Testis (tissue), 2 donors: ENCODE data around the gene PEX6.

ENCODE experiments used
- CTCF ChIP-seq, 3 experiments: fragments of 450-650 bp in 2 of 3; fragments of 200-600 bp in 1 of 3; sonication (generic) in 1 of 3; IDR thresholded peaks; one replicate each; pipeline ENCODE4 v1.5.1; 2016 to 2019; ENCODE audit warnings: antibody characterized with exemption in 3 of 3, mild to moderate bottlenecking in 2 of 3, moderate library complexity in 1 of 3
- POLR2A ChIP-seq: fragments of 450-650 bp; IDR thresholded peaks from one replicate; pipeline ENCODE4 v1.6.1; 2017; ENCODE audit warnings: antibody characterized with exemption, mild to moderate bottlenecking, moderate library complexity

- no peak for TF ChIP-seq CTCF (IDR thresholded peaks at IDR 0.05)
- TF ChIP-seq POLR2A, result no peak
Measured at GRCh38 chr6:42984924-42985475, 6.0 kb upstream of the PEX6 start.
